HCT116 (cell line): ENCODE results near the gene MFAP3L. TPM values are rescaled to one million over a fixed set of nuclear protein-coding genes. Genes with fewer than 3 reads are reported as not detected.
A peak's percentile ranks its signal among the peaks of the same experiment; 100 is the strongest.
"Not testable (repeated sequence)": the region's sequence is repeated elsewhere in the genome, so short reads cannot be mapped to it uniquely, and the experiment has no call there.

Experiments used
- ATAC-seq: fragments of 200-7000 bp; cut with Tn5 transposase; 2 replicates; pipeline ENCODE4 v1.9.1; 2020; ENCODE audit warnings: mild to moderate bottlenecking, moderate library complexity
- BruUV-seq: library from RNA; stranded (reverse); fragments of 400-500 nt; replicated peaks from 2 replicates; lab custom pipeline; 2021; lab: Mats Ljungman, UMichigan
- CTCF ChIA-PET: fragments of 300-600 bp; sonication (Branson Sonifier 250); formaldehyde crosslinking; loops from one replicate; lab custom pipeline; 2021; ENCODE audit warnings: antibody characterized with exemption; lab: Charles Lee
- POLR2A ChIA-PET: fragments of 300-600, 350-600 bp; sonication (Branson Sonifier 250); formaldehyde crosslinking; loops from one replicate; lab custom pipeline; 2021; ENCODE audit warnings: antibody characterized with exemption; lab: Charles Lee
- RAD21 ChIA-PET, 2 experiments: fragments of 300-600 bp; sonication (Branson Sonifier 250); formaldehyde crosslinking; loops; one replicate each; lab custom pipeline; 2023; ENCODE audit warnings: low total read pairs in 2 of 2; ENCODE audit not compliant: uncharacterized antibody in 2 of 2, unreplicated experiment in 2 of 2, low non-redundant PET in 1 of 2; lab: Charles Lee
- DNase-seq: peaks from one replicate; pipeline ENCODE4 v3.0.0-alpha.2; 2010; ENCODE audit warnings: low read depth, low spot score
- H2AFZ ChIP-seq: fragments of 200-600 bp; shearing (Covaris generic), sonication (generic); 2 replicates; pipeline ENCODE4 v1.6.1; 2017; ENCODE audit warnings: low read depth, mixed run types, mixed read lengths, antibody characterized with exemption, low read length; ENCODE audit not compliant: poor library complexity, severe bottlenecking
- H3K27ac ChIP-seq: 2 replicates; pipeline ENCODE4 v1.5.1; 2012; ENCODE audit warnings: low read depth, low read length
- H3K27me3 ChIP-seq: fragments of 200-600 bp; sonication (generic); 2 replicates; pipeline ENCODE4 v1.6.1; 2016; ENCODE audit warnings: mixed run types, low read length, mixed read lengths; ENCODE audit not compliant: insufficient read depth
- H3K36me3 ChIP-seq, 2 experiments: fragments of 200-500 bp in 1 of 2; fragments of 200-600 bp in 1 of 2; sonication (Bioruptor generic) in 1 of 2; sonication (generic) in 1 of 2; 2 replicates each; pipeline versions ENCODE4 v1.5.1 to v1.6.1; 2014 to 2016; ENCODE audit warnings: low read length in 2 of 2, inconsistent platforms in 1 of 2, mixed read lengths in 1 of 2, mixed run types in 1 of 2; ENCODE audit not compliant: insufficient read depth in 2 of 2, control insufficient read depth in 1 of 2
- H3K4me1 ChIP-seq, 2 experiments: fragments of 200-600 bp in 1 of 2; sonication (generic) in 1 of 2; 2 replicates each; pipeline versions ENCODE4 v1.5.1 to v1.6.1; 2012 to 2017; ENCODE audit warnings: low read length in 2 of 2, inconsistent platforms in 1 of 2, mild to moderate bottlenecking in 1 of 2, mixed read lengths in 1 of 2, mixed run types in 1 of 2, moderate library complexity in 1 of 2; ENCODE audit not compliant: insufficient read depth in 2 of 2, control insufficient read depth in 1 of 2
- H3K4me2 ChIP-seq: fragments of 200-600 bp; sonication (generic); 2 replicates; pipeline ENCODE4 v1.6.1; 2017; ENCODE audit warnings: mixed run types, low read length, mixed read lengths
- H3K4me3 ChIP-seq, 2 experiments: fragments of 200-600 bp in 1 of 2; sonication (generic) in 1 of 2; replicated peaks in 1 of 2; 2 replicates each; pipeline ENCODE4 v1.5.1; 2011 to 2016; ENCODE audit warnings: low read length in 2 of 2, control low read depth in 1 of 2, low read depth in 1 of 2, mild to moderate bottlenecking in 1 of 2, mixed read lengths in 1 of 2, mixed run types in 1 of 2
- H3K79me2 ChIP-seq: fragments of 200-600 bp; sonication (generic); 2 replicates; pipeline ENCODE4 v1.6.1; 2017; ENCODE audit warnings: mild to moderate bottlenecking, mixed run types, low read length, moderate library complexity, mixed read lengths; ENCODE audit not compliant: insufficient read depth
- H3K9ac ChIP-seq: fragments of 200-600 bp; sonication (generic); 2 replicates; pipeline ENCODE4 v1.6.1; 2016; ENCODE audit warnings: low read length, mixed read lengths
- H3K9me2 ChIP-seq: fragments of 200-600 bp; sonication (generic), shearing (Covaris generic); 2 replicates; pipeline ENCODE4 v1.6.1; 2017; ENCODE audit warnings: mixed run types, mild to moderate bottlenecking, moderate library complexity; ENCODE audit not compliant: insufficient read depth
- H3K9me3 ChIP-seq, 2 experiments: fragments of 200-500 bp in 1 of 2; fragments of 200-600 bp in 1 of 2; sonication (Bioruptor generic) in 1 of 2; sonication (generic) in 1 of 2; 2 replicates each; pipeline ENCODE4 v1.6.1; 2014 to 2017; ENCODE audit warnings: low read length in 2 of 2, mixed read lengths in 2 of 2, inconsistent platforms in 1 of 2, low read depth in 1 of 2, mild to moderate bottlenecking in 1 of 2, mixed run types in 1 of 2, moderate library complexity in 1 of 2; ENCODE audit not compliant: control insufficient read depth in 1 of 2, insufficient read depth in 1 of 2
- H4K20me1 ChIP-seq: fragments of 200-600 bp; sonication (generic), shearing (Covaris generic); 2 replicates; pipeline ENCODE4 v1.6.1; 2017; ENCODE audit warnings: mixed run types, mild to moderate bottlenecking, moderate library complexity; ENCODE audit not compliant: insufficient read depth
- ELF1 ChIP-seq: IDR thresholded peaks from 2 replicates; pipeline ENCODE4 v1.6.1; 2012; ENCODE audit warnings: low read depth, borderline replicate concordance
- EZH2 ChIP-seq: fragments of 200-600 bp; sonication (generic); IDR thresholded peaks from 2 replicates; pipeline ENCODE4 v1.6.1; 2017; ENCODE audit warnings: antibody characterized with exemption, mixed run types
- RAD21 ChIP-seq: IDR thresholded peaks from 2 replicates; pipeline ENCODE4 v1.6.1; 2012; ENCODE audit warnings: low read depth, mild to moderate bottlenecking
- SIN3A ChIP-seq: IDR thresholded peaks from 2 replicates; pipeline ENCODE4 v1.6.1; 2012; ENCODE audit warnings: low read depth
- intact Hi-C: fragments of 100-400 bp; cut with micrococcal nuclease; formaldehyde crosslinking; loops from 2 replicates; pipeline ENCODE4 v1.10.0; 2022
- total RNA-seq: library from RNA; stranded (reverse); gene quantifications from one replicate; pipeline ENCODE4 v1.2.1, GENCODE V29; 2021; ENCODE audit not compliant: unreplicated experiment
- TF ChIP-seq, protein P1 (sequence below), 3 experiments: fragments of 200-600 bp in 1 of 3; sonication (generic) in 1 of 3; IDR thresholded peaks in 2 of 3; conservative IDR thresholded peaks in 1 of 3; 2 replicates each; pipeline ENCODE4 v1.5.1; 2012 to 2017; ENCODE audit warnings: low read depth in 2 of 3, low read length in 2 of 3, antibody characterized with exemption in 1 of 3, borderline replicate concordance in 1 of 3, control low read depth in 1 of 3, mild to moderate bottlenecking in 1 of 3, mixed read lengths in 1 of 3, mixed run types in 1 of 3, moderate library complexity in 1 of 3; ENCODE audit not compliant: insufficient read depth in 1 of 3

Gene MFAP3L
- total RNA-seq, 1 experiment from 2014 or later = 8.4 TPM

DNA sequence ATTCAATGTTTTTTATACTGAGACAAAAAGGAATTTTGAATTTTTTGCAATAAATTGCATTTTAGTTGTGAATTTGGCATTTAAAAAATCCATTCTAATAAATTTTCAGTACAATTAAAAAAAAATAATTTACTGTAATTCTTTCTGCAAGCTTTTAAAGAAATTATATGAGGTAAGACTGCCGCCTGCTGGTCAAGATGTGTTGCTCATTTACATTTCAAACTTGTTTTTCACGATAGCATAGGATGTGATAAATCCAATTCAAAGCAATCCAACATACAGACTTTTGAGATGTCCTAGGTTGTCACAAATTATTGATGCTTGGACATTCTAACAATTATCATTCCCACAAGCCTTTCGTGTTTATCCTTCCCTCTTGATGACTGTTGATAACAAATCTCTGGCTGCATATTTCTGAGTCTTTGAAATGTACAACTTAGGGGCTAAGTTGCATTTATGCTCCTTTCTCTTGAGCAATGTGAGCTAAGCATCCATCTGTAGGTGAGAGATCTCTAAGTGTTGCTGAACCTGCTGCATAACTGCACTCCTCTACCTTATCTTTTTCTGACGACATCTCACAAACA, 21.7 kb upstream of the MFAP3L start:
- H4K20me1 ChIP-seq = no peaks in the 10 kb centered on the region
- H3K79me2 ChIP-seq = no peaks in the 10 kb centered on the region
- ChIA-PET POLR2A (no interaction called here), CTCF (interaction anchor here (0.6 to 2.7 kb wide), 7 partner anchors 145 to 481 kb away, joined by 3 to 41 read pairs (median 5); partner anchors contain the start of gene NEK1), RAD21 (interaction anchor here (1.3 to 2.0 kb wide), 1 partner anchor 238 kb away, joined by 6 to 7 read pairs; no protein-coding TSS in a partner anchor)
- no peaks in the 10 kb centered on the region for H3K9me3 ChIP-seq
- BruUV-seq = no TSS peak
- H3K27ac ChIP-seq = no peak overlapping the region
- peak overlapping the region; percentile 48 for H2AFZ ChIP-seq
- no peaks in the 10 kb centered on the region for H3K36me3 ChIP-seq
- H3K4me2 ChIP-seq = peak overlapping the region; percentile 34; the same call in 1 of the 2 replicates
- DNase-seq (peak; percentile 57), ATAC-seq (0 out of 2 replicates have a peak, but pooled peaks have one; percentile 55)
- no peak overlapping the region for H3K9ac ChIP-seq
- H3K4me3 ChIP-seq = no peak overlapping the region
- H3K4me1 ChIP-seq = no peaks in the 10 kb centered on the region
- TF ChIP-seq ELF1 (no peak), EZH2 (no peak), RAD21 (peak; percentile 89), SIN3A (no peak)
- TF ChIP-seq, protein P1, sequence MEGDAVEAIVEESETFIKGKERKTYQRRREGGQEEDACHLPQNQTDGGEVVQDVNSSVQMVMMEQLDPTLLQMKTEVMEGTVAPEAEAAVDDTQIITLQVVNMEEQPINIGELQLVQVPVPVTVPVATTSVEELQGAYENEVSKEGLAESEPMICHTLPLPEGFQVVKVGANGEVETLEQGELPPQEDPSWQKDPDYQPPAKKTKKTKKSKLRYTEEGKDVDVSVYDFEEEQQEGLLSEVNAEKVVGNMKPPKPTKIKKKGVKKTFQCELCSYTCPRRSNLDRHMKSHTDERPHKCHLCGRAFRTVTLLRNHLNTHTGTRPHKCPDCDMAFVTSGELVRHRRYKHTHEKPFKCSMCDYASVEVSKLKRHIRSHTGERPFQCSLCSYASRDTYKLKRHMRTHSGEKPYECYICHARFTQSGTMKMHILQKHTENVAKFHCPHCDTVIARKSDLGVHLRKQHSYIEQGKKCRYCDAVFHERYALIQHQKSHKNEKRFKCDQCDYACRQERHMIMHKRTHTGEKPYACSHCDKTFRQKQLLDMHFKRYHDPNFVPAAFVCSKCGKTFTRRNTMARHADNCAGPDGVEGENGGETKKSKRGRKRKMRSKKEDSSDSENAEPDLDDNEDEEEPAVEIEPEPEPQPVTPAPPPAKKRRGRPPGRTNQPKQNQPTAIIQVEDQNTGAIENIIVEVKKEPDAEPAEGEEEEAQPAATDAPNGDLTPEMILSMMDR (IDR thresholded peaks at IDR 0.05 in 2 of 3, conservative IDR thresholded peaks at IDR 0.05 in 1 of 3; ENCODE audit: borderline replicate concordance in 1 of 3, insufficient read depth in 1 of 3, low read depth in 2 of 3, low read length in 2 of 3) = peak; percentile 54 to 85 (median 72)
- H3K27me3 ChIP-seq = no peaks in the 10 kb centered on the region
- H3K9me2 ChIP-seq = no peaks in the 10 kb centered on the region
- intact Hi-C loops = loop anchor here (1.0 to 2.0 kb wide), 2 partner anchors 238 to 435 kb away; partner anchors contain the start of gene NEK1

DNA sequence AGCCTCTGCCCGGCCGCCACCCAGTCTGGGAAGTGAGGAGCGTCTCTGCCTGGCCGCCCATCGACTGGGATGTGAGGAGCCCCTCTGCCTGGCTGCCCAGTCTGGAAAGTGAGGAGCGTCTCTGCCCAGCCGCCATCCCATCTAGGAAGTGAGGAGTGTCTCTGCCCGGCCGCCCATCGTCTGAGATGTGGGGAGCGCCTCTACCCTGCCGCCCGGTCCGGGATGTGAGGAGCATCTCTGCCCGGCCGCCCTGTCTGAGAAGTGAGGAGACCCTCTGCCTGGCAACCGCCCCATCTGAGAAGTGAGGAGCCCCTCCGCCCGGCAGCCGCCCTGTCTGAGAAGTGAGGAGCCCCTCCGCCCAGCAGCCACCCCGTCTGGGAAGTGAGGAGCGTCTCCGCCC, 20.0 kb upstream of the MFAP3L start:
- H3K27me3 ChIP-seq, H3K36me3 ChIP-seq, DNase-seq, BruUV-seq, H3K27ac ChIP-seq, ATAC-seq, H3K4me2 ChIP-seq, H3K4me3 ChIP-seq, H3K4me1 ChIP-seq, H4K20me1 ChIP-seq, CTCF ChIA-PET, H3K9me2 ChIP-seq, H2AFZ ChIP-seq, POLR2A ChIA-PET, RAD21 ChIA-PET, H3K9ac ChIP-seq, H3K9me3 ChIP-seq, H3K79me2 ChIP-seq: not testable (repeated sequence)
- intact Hi-C loops = loop anchor here (2.0 kb wide), 1 partner anchor 433 kb away; the partner anchor contains the start of gene NEK1
